GM12864 (cell line): ENCODE measurements around the gene EFNA4.

Experiments
- DNase-seq: peaks from one replicate; pipeline ENCODE4 v3.0.0-alpha.2; 2011; ENCODE audit warnings: low read depth
- H3K4me3 ChIP-seq: 2 replicates; pipeline ENCODE4 v1.5.1; 2011; ENCODE audit warnings: mild to moderate bottlenecking, low read depth, low read length, control low read depth
- CTCF ChIP-seq: IDR thresholded peaks from 2 replicates; pipeline ENCODE4 v1.5.1; 2011; ENCODE audit warnings: low read depth, mild to moderate bottlenecking, moderate library complexity, low read length, control low read depth, inconsistent platforms; ENCODE audit errors: missing control alignments

The EFNA4 gene

GRCh38 chr1:155103325-155103724 is 39.8 kb downstream of the EFNA4 start:
- TF ChIP-seq CTCF: no peak
- no peak for DNase-seq
- no peak overlapping the region for H3K4me3 ChIP-seq

- no peak overlapping the region for H3K4me3 ChIP-seq
- no peak for TF ChIP-seq CTCF
- DNase-seq: no peak
These were observed 41.3 kb downstream of the EFNA4 start for GRCh38 chr1:155104605-155105534.

GRCh38 chr1:155105604-155106011 is 42.1 kb downstream of the EFNA4 start:
- H3K4me3 ChIP-seq: no peak overlapping the region
- DNase-seq: no peak
- TF ChIP-seq CTCF: no peak

GRCh38 chr1:155106862-155107261 is 43.3 kb downstream of the EFNA4 start:
- TF ChIP-seq CTCF: no peak
- H3K4me3 ChIP-seq: no peak overlapping the region
- DNase-seq: no peak

GRCh38 chr1:155107309-155108264 is 44.0 kb downstream of the EFNA4 start:
- H3K4me3 ChIP-seq: no peak overlapping the region
- TF ChIP-seq CTCF: no peak
- no peak for DNase-seq

- DNase-seq: no peak
These were observed 44.8 kb downstream of the EFNA4 start for GRCh38 chr1:155108296-155108695.

More at GRCh38 chr1:155108296-155108695, 44.8 kb downstream of the EFNA4 start:
- no peak overlapping the region for H3K4me3 ChIP-seq
- TF ChIP-seq CTCF: no peak
